B cell (primary cell): Measurements from ENCODE around the gene CEP164. TPM values are rescaled to one million over a fixed set of nuclear protein-coding genes. Genes with fewer than 3 reads are reported as not detected.

Experiments
- ATAC-seq: fragments of 200-7000 bp; cut with Tn5 transposase; one replicate; pipeline ENCODE4 v1.10.0; 2021; ENCODE audit warnings: low read depth, mild to moderate bottlenecking, moderate number of reproducible peaks, moderate library complexity
- CTCF ChIA-PET: fragments of 350-600 bp; sonication (Branson Sonifier 250); formaldehyde crosslinking; loops from one replicate; lab custom pipeline; 2021; ENCODE audit warnings: antibody characterized with exemption, inconsistent platforms; lab: Charles Lee
- POLR2A ChIA-PET: fragments of 350-600 bp; sonication (Branson Sonifier 250); formaldehyde crosslinking; loops from one replicate; lab custom pipeline; 2021; ENCODE audit warnings: antibody characterized with exemption; lab: Charles Lee
- DNase-seq: peaks from one replicate; pipeline ENCODE4 v3.0.0; 2013
- H2AFZ ChIP-seq: 2 replicates; pipeline ENCODE4 v1.6.1; 2012; ENCODE audit warnings: mild to moderate bottlenecking, low read depth, low read length; ENCODE audit not compliant: insufficient read depth, poor library complexity, severe bottlenecking
- H3K27ac ChIP-seq, 2 donors: 1 replicate in 1 of 2; 2 replicates in 1 of 2; pipeline ENCODE4 v1.5.1; 2012 to 2013; ENCODE audit warnings: low read length in 2 of 2, mild to moderate bottlenecking in 2 of 2, moderate library complexity in 1 of 2
- H3K27me3 ChIP-seq, 4 experiments: fragments of 200-600 bp in 1 of 4; sonication (generic) in 1 of 4; replicated peaks in 1 of 4; 1 replicate in 2 of 4; 2 replicates in 2 of 4; pipeline versions ENCODE4 v1.6.1 to v1.7.0; 2013 to 2016; ENCODE audit warnings: low read length in 3 of 4, mild to moderate bottlenecking in 2 of 4, mixed read lengths in 1 of 4, moderate library complexity in 1 of 4; ENCODE audit not compliant: insufficient read depth in 4 of 4, control insufficient read depth in 3 of 4; ENCODE audit errors: control extremely low read depth in 1 of 4
- H3K36me3 ChIP-seq, 2 experiments: replicated peaks in 1 of 2; 1 replicate in 1 of 2; 2 replicates in 1 of 2; pipeline versions ENCODE4 v1.6.1 to v1.7.1; 2013; ENCODE audit warnings: low read length in 1 of 2; ENCODE audit not compliant: insufficient read depth in 2 of 2, control insufficient read depth in 1 of 2; ENCODE audit errors: control extremely low read depth in 1 of 2, extremely low read depth in 1 of 2
- H3K4me1 ChIP-seq, 2 donors: fragments of 200-600 bp in 1 of 2; sonication (generic) in 1 of 2; 1 replicate in 1 of 2; 2 replicates in 1 of 2; pipeline versions ENCODE4 v1.5.1 to v1.6.1; 2013 to 2017; ENCODE audit warnings: low read length in 2 of 2; ENCODE audit not compliant: control insufficient read depth in 2 of 2, insufficient read depth in 2 of 2
- H3K4me2 ChIP-seq: replicated peaks from 2 replicates; pipeline ENCODE3; 2012; ENCODE audit warnings: mild to moderate bottlenecking, low read depth, low read length; ENCODE audit not compliant: poor library complexity, severe bottlenecking
- H3K4me3 ChIP-seq, 5 experiments: fragments of 200-600 bp in 1 of 5; sonication (generic) in 1 of 5; 1 replicate in 3 of 5; 2 replicates in 2 of 5; pipeline versions ENCODE4 v1.5.1 to v1.7.0; 2011 to 2016; ENCODE audit warnings: low read length in 4 of 5, mild to moderate bottlenecking in 4 of 5, low read depth in 2 of 5, control low read depth in 1 of 5, moderate library complexity in 1 of 5; ENCODE audit not compliant: insufficient read depth in 1 of 5; ENCODE audit errors: control extremely low read depth in 1 of 5, extremely low read depth in 1 of 5
- H3K79me2 ChIP-seq: fragments of 200-600 bp; sonication (generic); one replicate; pipeline ENCODE4 v1.6.0; 2016; ENCODE audit warnings: low read length; ENCODE audit not compliant: control insufficient read depth, insufficient read depth
- H3K9ac ChIP-seq: fragments of 200-600 bp; sonication (generic); 2 replicates; pipeline ENCODE4 v1.6.1; 2017; ENCODE audit warnings: mild to moderate bottlenecking, low read length, moderate library complexity
- H3K9me3 ChIP-seq, 3 donors: one replicate each; pipeline versions ENCODE4 v1.6.1 to v1.7.1; 2013; ENCODE audit warnings: low read length in 2 of 3; ENCODE audit not compliant: control insufficient read depth in 2 of 3, insufficient read depth in 1 of 3; ENCODE audit errors: control extremely low read depth in 1 of 3
- H4K20me1 ChIP-seq: 2 replicates; pipeline ENCODE4 v1.6.0; 2012; ENCODE audit warnings: mild to moderate bottlenecking, low read length; ENCODE audit not compliant: insufficient read depth, control insufficient read depth, poor library complexity, severe bottlenecking
- H3K27ac Mint-ChIP-seq: one replicate; pipeline ENCODE4 v1.8.0; 2021; ENCODE audit warnings: mixed read lengths
- H3K27me3 Mint-ChIP-seq: one replicate; pipeline ENCODE4 v1.8.0; 2021; ENCODE audit warnings: mixed read lengths
- H3K4me1 Mint-ChIP-seq: one replicate; pipeline ENCODE4 v1.8.0; 2021; ENCODE audit warnings: mixed read lengths
- H3K4me3 Mint-ChIP-seq: one replicate; pipeline ENCODE4 v1.8.0; 2021; ENCODE audit warnings: mixed read lengths
- H3K9me3 Mint-ChIP-seq: one replicate; pipeline ENCODE4 v1.8.0; 2022; ENCODE audit warnings: mixed read lengths; ENCODE audit not compliant: insufficient read depth
- CTCF ChIP-seq: fragments of 200-600 bp; IDR thresholded peaks from one replicate; pipeline ENCODE4 v1.8.0; 2022; ENCODE audit warnings: antibody characterized with exemption, mild to moderate bottlenecking
- EZH2 ChIP-seq: IDR thresholded peaks from 2 replicates; pipeline ENCODE4 v1.6.1; 2012; ENCODE audit warnings: borderline replicate concordance, low read depth, mild to moderate bottlenecking, moderate library complexity, low read length; ENCODE audit not compliant: insufficient read depth, poor library complexity, severe bottlenecking
- WGBS: methylation state at CpG from one replicate; pipeline ENCODE4 v1.1.5; 2013; ENCODE audit warnings: missing lambda C conversion rate; ENCODE audit not compliant: insufficient coverage; 5-methylcytosine and 5-hydroxymethylcytosine counted together
- intact Hi-C: fragments of 100-400 bp; cut with micrococcal nuclease; formaldehyde crosslinking; loops from one replicate; pipeline ENCODE4 v1.10.0; 2022
- polyA plus RNA-seq: library from polyadenylated mRNA; depleted of rRNA; stranded (reverse); fragments of >200 nt; gene quantifications from 2 replicates; pipeline ENCODE4 v1.2.3, GENCODE V29; 2012
- total RNA-seq, 2 donors: library from RNA; stranded (reverse); fragments of 120-200 nt in 1 of 2; gene quantifications; 1 replicate in 1 of 2; 2 replicates in 1 of 2; pipeline versions ENCODE4 v1.2.3 to v1.2.4, GENCODE V29; 2013 to 2022

Gene CEP164
- total and polyA plus RNA-seq, 2 donors (not counting 1 experiment from before 2014, with no cell fraction given): 31.5 to 54.8 TPM

DNA sequence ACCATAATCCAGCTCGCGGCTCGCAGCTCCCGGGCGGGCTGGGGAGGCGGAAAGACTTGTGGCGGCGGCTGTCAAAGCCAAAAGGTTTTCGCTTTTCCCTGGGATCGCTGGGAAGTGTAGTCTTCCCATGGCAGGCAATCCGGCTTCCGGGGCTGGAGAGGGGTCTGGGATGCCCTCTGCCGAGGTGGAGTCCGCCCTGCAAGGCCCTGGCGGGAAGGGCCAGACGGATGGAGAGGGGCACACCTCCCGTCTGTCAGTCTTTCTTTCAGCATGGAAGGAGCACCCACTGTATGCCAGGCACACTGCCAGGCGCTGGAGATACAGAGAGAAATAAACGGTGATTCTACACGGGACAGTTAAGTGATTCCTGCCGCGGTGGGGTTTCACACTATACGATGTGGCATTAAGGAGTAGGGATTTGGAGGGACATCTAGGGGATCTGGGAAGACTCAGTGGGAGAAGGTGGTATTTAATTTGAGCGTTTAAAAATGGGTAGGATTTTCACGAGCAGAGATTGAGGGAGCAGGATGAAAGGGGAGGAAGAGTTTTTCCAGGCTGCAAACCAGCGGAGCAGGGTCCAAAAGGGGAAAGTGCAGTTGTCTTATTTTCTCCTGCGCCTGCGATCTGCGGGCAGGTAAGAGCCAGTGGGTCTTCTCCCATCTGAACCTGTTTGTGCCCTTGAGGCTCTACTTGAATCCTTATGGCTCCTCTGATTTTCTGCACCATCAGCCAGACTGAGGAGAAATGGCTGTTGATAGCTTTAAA, 11.3 kb upstream of the CEP164 start, which contains the start of gene BACE1:
BACE1 (minus strand) TSS at position 60 of the 765 bp plus-strand sequence. CDS start 461 bp downstream, outside the sequence.
- POLR2A ChIA-PET: no interaction called here
- H3K27me3 ChIP-seq: peaks cover 0 to 32% (median 20%) of the 10 kb centered on the region in 4 experiments
- H3K9me3 Mint-ChIP-seq: no peaks in the 10 kb centered on the region
- DNase-seq (peak; percentile 10), ATAC-seq (peak; percentile 28)
- H3K4me3 Mint-ChIP-seq: peak within 1 kb of the TSS; percentile 83
- H3K4me1 Mint-ChIP-seq: peaks cover 12% of the 10 kb centered on the region
- TF ChIP-seq EZH2 (no peak), CTCF (no peak)
- H4K20me1 ChIP-seq: no peaks in the 10 kb centered on the region
- intact Hi-C loops: no loop called here
- peak within 1 kb of the TSS in 4 of 5 experiments; percentile 35 to 54 (median 52) for H3K4me3 ChIP-seq
- H3K27ac ChIP-seq: no peak within 1 kb of the TSS
- H3K36me3 ChIP-seq: no peaks in the 10 kb centered on the region
- H2AFZ ChIP-seq: peak within 1 kb of the TSS; percentile 66
- H3K27me3 Mint-ChIP-seq: peaks cover 43% of the 10 kb centered on the region
- CTCF ChIA-PET: interaction anchor here (1.3 to 1.6 kb wide), 2 partner anchors 11 to 12 kb away, joined by 4 to 5 read pairs; partner anchors contain the start of gene CEP164
- H3K9ac ChIP-seq: peak within 1 kb of the TSS; percentile 51
- H3K4me2 ChIP-seq: peak within 1 kb of the TSS; percentile 91
- H3K27ac Mint-ChIP-seq: no peak within 1 kb of the TSS
- H3K4me1 ChIP-seq: peaks cover 16 to 19% of the 10 kb centered on the region in 2 donors
- peaks cover 0 to 7% (median 0%) of the 10 kb centered on the region in 3 donors for H3K9me3 ChIP-seq
- H3K79me2 ChIP-seq: no peaks in the 10 kb centered on the region
- WGBS: 21% methylated on average over 29 of the region's 29 CpGs

- Histone ChIP-seq H3K4me3 (no peak overlapping the region), H3K4me2 (no peak overlapping the region), H3K79me2 (no peaks in the 10 kb centered on the region), H3K27ac (no peak overlapping the region), H4K20me1 (no peaks in the 10 kb centered on the region), H3K4me1 (peaks cover 16 to 19% of the 10 kb centered on the region in 2 donors), H3K9ac (no peak overlapping the region), H2AFZ (no peak overlapping the region), H3K36me3 (no peaks in the 10 kb centered on the region), H3K9me3 (peaks cover 0 to 7% (median 0%) of the 10 kb centered on the region in 3 donors), H3K27me3 (peaks cover 0 to 32% (median 20%) of the 10 kb centered on the region in 4 experiments)
- peaks cover 12% of the 10 kb centered on the region for H3K4me1 Mint-ChIP-seq
- DNase-seq (no peak), ATAC-seq (no peak)
- peaks cover 31% of the 10 kb centered on the region for H3K27me3 Mint-ChIP-seq
- H3K4me3 Mint-ChIP-seq: no peak overlapping the region
- H3K9me3 Mint-ChIP-seq: no peaks in the 10 kb centered on the region
- WGBS: 100% methylated on average over 4 of the region's 7 CpGs
- intact Hi-C loops: no loop called here
- CTCF ChIA-PET: no interaction called here
- POLR2A ChIA-PET: no interaction called here
- TF ChIP-seq CTCF (no peak), EZH2 (no peak)
- H3K27ac Mint-ChIP-seq: no peak overlapping the region
These were observed 8.9 kb upstream of the CEP164 start for GRCh38 chr11:117318738-117319137.
